ENCODE data around the gene DUOX2. TPM values are rescaled to one million over a fixed set of nuclear protein-coding genes. Genes with fewer than 3 reads are reported as not detected.

DUOX2 gene
- total and polyA plus RNA-seq, 2 of the 8 experiments (the other 6 are each of a cell fraction or from before 2014, with no cell fraction given), result 0.08 TPM; not detected in 1

- H2AK5ac ChIP-seq (ENCODE audit: low read depth, low read length), result no peak overlapping the region
- no peak overlapping the region for H3K9ac ChIP-seq (replicated peaks in 1 of 4; ENCODE audit: extremely low read depth in 1 of 4, low read depth in 3 of 4, low read length in 3 of 4)
- peaks cover 0 to 7% (median 0%) of the 10 kb centered on the region in 4 experiments; a peak in 1 of 8 replicates for H3K36me3 ChIP-seq (ENCODE audit: control insufficient read depth in 2 of 4, insufficient read depth in 4 of 4, low read length in 3 of 4)
- H3K27ac ChIP-seq (ENCODE audit: low read depth, low read length), result no peak overlapping the region
- no peak overlapping the region for H3K4ac ChIP-seq (replicated peaks; ENCODE audit: insufficient read length, low read depth, low read length)
- H3K79me1 ChIP-seq (ENCODE audit: low read depth, low read length), result no peaks in the 10 kb centered on the region
- H2AFZ ChIP-seq (ENCODE audit: low read length), result no peak overlapping the region
- 0 out of 2 replicates have a peak overlapping the region, but pooled peaks have one; percentile 29 for H2BK15ac ChIP-seq (ENCODE audit: low read length)
- peak overlapping the region; percentile 48; the same call in 1 of the 2 replicates for H3K18ac ChIP-seq (ENCODE audit: extremely low read depth, low read length)
- H4K5ac ChIP-seq (ENCODE audit: insufficient read length, low read depth, low read length), result no peak overlapping the region
- 2% methylated on average over 53 of the region's 58 CpGs; no CpG with 5 or more reads in 1 of the 2 experiments for WGBS, 2 experiments (ENCODE audit: extremely low coverage in 1 of 2, insufficient coverage in 1 of 2, insufficient read length in 1 of 2, insufficient replicate concordance in 2 of 2, low coverage in 1 of 2, low lambda C conversion rate in 2 of 2, missing lambda C conversion rate in 1 of 2)
- H3K27me3 ChIP-seq (replicated peaks in 1 of 4; ENCODE audit: control insufficient read depth in 3 of 4, extremely low read depth in 1 of 4, insufficient read depth in 3 of 4, low read length in 3 of 4), result peaks cover 82 to 90% (median 88%) of the 10 kb centered on the region in 4 experiments
- ChIA-PET CTCF (ENCODE audit: partially characterized antibody) (interaction anchor here (0.5 to 5.5 kb wide), 11 partner anchors 10 to 496 kb away, joined by 3 to 45 read pairs (median 4); partner anchors contain the start of genes DUOX1 and DUOXA1), POLR2A (ENCODE audit: partially characterized antibody) (no interaction called here)
- H2BK20ac ChIP-seq (ENCODE audit: low read length), result no peak overlapping the region
- peak in 1 of 2 experiments; percentile 78 for DNase-seq (ENCODE audit: low read depth in 1 of 2, low spot score in 2 of 2)
- H3K79me2 ChIP-seq (ENCODE audit: control insufficient read depth in 1 of 2, insufficient read depth in 2 of 2, low read length in 2 of 2), result no peaks in the 10 kb centered on the region
- H2BK120ac ChIP-seq (replicated peaks; ENCODE audit: low read depth, low read length), result no peak overlapping the region
- H3K14ac ChIP-seq (ENCODE audit: insufficient read length), result no peak overlapping the region
- H2BK5ac ChIP-seq (ENCODE audit: low read depth, low read length), result no peak overlapping the region
- TF ChIP-seq CTBP2 (IDR thresholded peaks at IDR 0.05; ENCODE audit: borderline replicate concordance, insufficient read depth, insufficient read length, low read length) (peak; percentile 91), RXRA (IDR thresholded peaks at IDR 0.05; ENCODE audit: insufficient read depth, low read depth, low read length) (no peak), SUZ12 (IDR thresholded peaks at IDR 0.05; ENCODE audit: low read length) (peak; percentile 10; the same call in 1 of the 2 replicates), EGR1 (IDR thresholded peaks at IDR 0.05; ENCODE audit: borderline replicate concordance, low read depth, low read length) (no peak), EZH2 (IDR thresholded peaks at IDR 0.05; ENCODE audit: low read depth, low read length, severe bottlenecking) (peak; percentile 49), RNF2 (IDR thresholded peaks at IDR 0.05; ENCODE audit: borderline replicate concordance, low read depth, low read length, missing control alignments, poor library complexity, severe bottlenecking) (peak; percentile 63), ZNF274 (IDR thresholded peaks at IDR 0.05; ENCODE audit: borderline replicate concordance, extremely low read depth, low read length) (no peak), YY1 (IDR thresholded peaks at IDR 0.05; ENCODE audit: low read depth, low read length) (no peak)
- peak overlapping the region; percentile 75; the same call in 1 of the 2 replicates for H2BK12ac ChIP-seq (ENCODE audit: low read depth, low read length)
- peaks cover 0 to 31% (median 24%) of the 10 kb centered on the region in 4 experiments; a peak in 6 of 7 replicates for H3K4me1 ChIP-seq (replicated peaks in 1 of 4; ENCODE audit: control insufficient read depth in 3 of 4, insufficient read depth in 4 of 4, low read length in 3 of 4)
- FAIRE-seq, result no peak
- H4K20me1 ChIP-seq (replicated peaks in 1 of 2; ENCODE audit: control insufficient read depth in 1 of 2, insufficient read depth in 2 of 2, low read length in 2 of 2), result peaks cover 21 to 46% of the 10 kb centered on the region in 2 experiments
- no peaks in the 10 kb centered on the region; a peak in 1 of 4 replicates for H3K9me3 ChIP-seq (ENCODE audit: insufficient read depth in 2 of 2, low read depth in 1 of 2, low read length in 1 of 2)
- H4K8ac ChIP-seq (ENCODE audit: extremely low read depth, insufficient read depth, low read length), result peak overlapping the region; percentile 74
- H3K4me2 ChIP-seq (ENCODE audit: insufficient read depth in 1 of 2, low read depth in 2 of 2, low read length in 2 of 2), result peak overlapping the region; percentile 84 to 85
- H3K4me3 ChIP-seq (ENCODE audit: extremely low read depth in 1 of 4, insufficient read depth in 2 of 4, low read depth in 3 of 4, low read length in 4 of 4), result peak overlapping the region; percentile 4 to 57 (median 25); a peak in 7 of 8 replicates
- no peak overlapping the region for H4K91ac ChIP-seq (replicated peaks; ENCODE audit: insufficient read length, low read length)
- H3K56ac ChIP-seq (replicated peaks; ENCODE audit: insufficient read length, low read depth, low read length), result peak overlapping the region; percentile 25
- no peak overlapping the region for H3K23ac ChIP-seq (ENCODE audit: insufficient read length)
- peaks cover 6% of the 10 kb centered on the region; the same call in 1 of the 2 replicates for H3K23me2 ChIP-seq (ENCODE audit: low read depth, low read length)
Measured at GRCh38 chr15:45112591-45113379, 1.2 kb downstream of the DUOX2 start.
